IMR-90 (cell line): ENCODE data around the gene MX1. TPM values are rescaled to one million over a fixed set of nuclear protein-coding genes. Genes with fewer than 3 reads are reported as not detected.

Source experiments
- ATAC-seq: fragments of 200-7000 bp; cut with Tn5 transposase; 2 replicates; pipeline ENCODE4 v1.9.1; 2020; ENCODE audit warnings: low read depth, mild to moderate bottlenecking, moderate library complexity
- BruUV-seq: library from RNA; stranded (reverse); fragments of 400-500 nt; replicated peaks from 2 replicates; lab custom pipeline; 2021; lab: Mats Ljungman, UMichigan
- CTCF ChIA-PET: fragments of 300-600 bp; formaldehyde crosslinking; extraction: SDS; loops from one replicate; lab custom pipeline; 2021; ENCODE audit warnings: antibody characterized with exemption; lab: Yijun Ruan, JAX
- POLR2A ChIA-PET: fragments of 300-600 bp; sonication (Branson Sonifier 250); formaldehyde crosslinking; loops from one replicate; lab custom pipeline; 2022; ENCODE audit warnings: antibody characterized with exemption; ENCODE audit not compliant: unreplicated experiment; lab: Charles Lee
- DNase-seq: peaks from one replicate; pipeline ENCODE4 v3.0.0; 2013
- H2AFZ ChIP-seq: replicated peaks from 2 replicates; pipeline ENCODE3; 2013; ENCODE audit warnings: low read length, mild to moderate bottlenecking; ENCODE audit not compliant: poor library complexity
- H2AK5ac ChIP-seq: 2 replicates; pipeline ENCODE4 v1.6.1; 2013; ENCODE audit warnings: low read depth, low read length, inconsistent platforms
- H2AK9ac ChIP-seq: replicated peaks from 2 replicates; pipeline ENCODE3; 2013; ENCODE audit warnings: mild to moderate bottlenecking, low read depth, low read length, moderate library complexity; ENCODE audit not compliant: poor library complexity
- H2BK120ac ChIP-seq: 2 replicates; pipeline ENCODE4 v1.6.1; 2013; ENCODE audit warnings: low read depth, low read length, inconsistent platforms
- H2BK15ac ChIP-seq: 3 replicates; pipeline ENCODE4 v1.6.1; 2013; ENCODE audit warnings: low read depth, low read length, inconsistent platforms
- H2BK20ac ChIP-seq: 2 replicates; pipeline ENCODE4 v1.6.1; 2013; ENCODE audit warnings: low read depth, mild to moderate bottlenecking, inconsistent platforms, low read length, moderate library complexity
- H2BK5ac ChIP-seq: 2 replicates; pipeline ENCODE4 v1.6.1; 2013; ENCODE audit warnings: mild to moderate bottlenecking, low read depth, low read length, inconsistent platforms; ENCODE audit not compliant: poor library complexity, severe bottlenecking
- H3K14ac ChIP-seq: replicated peaks from 2 replicates; pipeline ENCODE4 v1.6.1; 2013; ENCODE audit warnings: low read depth, low read length, inconsistent platforms
- H3K18ac ChIP-seq: 2 replicates; pipeline ENCODE4 v1.6.1; 2013; ENCODE audit warnings: low read depth, low read length, control low read depth
- H3K23ac ChIP-seq: 2 replicates; pipeline ENCODE4 v1.6.1; 2013; ENCODE audit warnings: low read depth, low read length, inconsistent platforms
- H3K27ac ChIP-seq: 2 replicates; pipeline ENCODE4 v1.5.1; 2013; ENCODE audit warnings: mild to moderate bottlenecking, control low read depth, low read length; ENCODE audit not compliant: insufficient read depth
- H3K27me3 ChIP-seq: 2 replicates; pipeline ENCODE4 v1.6.1; 2013; ENCODE audit warnings: low read length; ENCODE audit not compliant: control insufficient read depth, insufficient read depth
- H3K36me3 ChIP-seq: 2 replicates; pipeline ENCODE4 v1.6.1; 2013; ENCODE audit warnings: low read length, mixed read lengths; ENCODE audit not compliant: control insufficient read depth, insufficient read depth
- H3K4ac ChIP-seq: 2 replicates; pipeline ENCODE4 v1.6.1; 2013; ENCODE audit warnings: low read depth, low read length, inconsistent platforms
- H3K4me1 ChIP-seq: 2 replicates; pipeline ENCODE4 v1.6.1; 2013; ENCODE audit warnings: low read length, mixed read lengths; ENCODE audit not compliant: control insufficient read depth, insufficient read depth
- H3K4me2 ChIP-seq: 2 replicates; pipeline ENCODE4 v1.6.1; 2013; ENCODE audit warnings: low read depth, mild to moderate bottlenecking, control low read depth, low read length, moderate library complexity
- H3K4me3 ChIP-seq: 2 replicates; pipeline ENCODE4 v1.5.1; 2013; ENCODE audit warnings: low read depth, mild to moderate bottlenecking, control low read depth, low read length, moderate library complexity; ENCODE audit not compliant: insufficient read depth
- H3K56ac ChIP-seq: 2 replicates; pipeline ENCODE4 v1.6.1; 2013; ENCODE audit warnings: low read length, inconsistent platforms; ENCODE audit not compliant: insufficient read depth; ENCODE audit errors: extremely low read depth
- H3K79me1 ChIP-seq, 2 experiments: 2 replicates each; pipeline ENCODE4 v1.6.1; 2013; ENCODE audit warnings: low read length in 2 of 2, inconsistent platforms in 1 of 2, low read depth in 1 of 2
- H3K9ac ChIP-seq: 2 replicates; pipeline ENCODE4 v1.6.1; 2013; ENCODE audit warnings: low read depth, low read length, control low read depth
- H3K9me1 ChIP-seq: 2 replicates; pipeline ENCODE4 v1.6.1; 2013; ENCODE audit warnings: low read length, inconsistent platforms; ENCODE audit not compliant: insufficient read depth
- H3K9me3 ChIP-seq: 2 replicates; pipeline ENCODE4 v1.6.1; 2013; ENCODE audit warnings: low read length; ENCODE audit not compliant: control insufficient read depth, insufficient read depth
- H4K20me1 ChIP-seq: 2 replicates; pipeline ENCODE4 v1.6.1; 2013; ENCODE audit warnings: low read length, inconsistent platforms; ENCODE audit not compliant: insufficient read depth
- H4K5ac ChIP-seq: 2 replicates; pipeline ENCODE4 v1.6.1; 2013; ENCODE audit warnings: mild to moderate bottlenecking, low read depth, low read length, control low read depth
- H4K8ac ChIP-seq, 2 experiments: 2 replicates each; pipeline ENCODE4 v1.6.1; 2013; ENCODE audit warnings: low read depth in 2 of 2, low read length in 2 of 2, control low read depth in 1 of 2, inconsistent platforms in 1 of 2
- H4K91ac ChIP-seq: 2 replicates; pipeline ENCODE4 v1.6.1; 2013; ENCODE audit warnings: low read depth, low read length, inconsistent platforms; ENCODE audit not compliant: insufficient read depth
- BHLHE40 ChIP-seq: fragments of 150-350 bp; IDR thresholded peaks from 2 replicates; pipeline ENCODE4 v1.6.1; 2016; ENCODE audit warnings: mild to moderate bottlenecking, low read depth, low read length
- CEBPB ChIP-seq: IDR thresholded peaks from 2 replicates; pipeline ENCODE4 v1.6.1; 2012; ENCODE audit warnings: low read depth, low read length, improper control_type of control experiment
- CHD1 ChIP-seq: IDR thresholded peaks from 2 replicates; pipeline ENCODE4 v1.6.1; 2012; ENCODE audit warnings: low read depth, low read length, improper control_type of control experiment
- CTCF ChIP-seq: conservative IDR thresholded peaks from 2 replicates; pipeline ENCODE4 v1.5.1; 2012; ENCODE audit warnings: mild to moderate bottlenecking, low read depth, low read length, improper control_type of control experiment
- ELK1 ChIP-seq: fragments of 150-350 bp; IDR thresholded peaks from 2 replicates; pipeline ENCODE4 v1.6.1; 2016; ENCODE audit warnings: low read depth, mild to moderate bottlenecking, low read length, moderate library complexity, borderline replicate concordance
- FOS ChIP-seq: fragments of 150-350 bp; IDR thresholded peaks from 2 replicates; pipeline ENCODE4 v1.6.1; 2016; ENCODE audit warnings: low read depth, low read length
- MAFK ChIP-seq: IDR thresholded peaks from 2 replicates; pipeline ENCODE4 v1.6.1; 2012; ENCODE audit warnings: low read depth, low read length, improper control_type of control experiment
- MAZ ChIP-seq: IDR thresholded peaks from 2 replicates; pipeline ENCODE4 v1.6.1; 2012; ENCODE audit warnings: low read depth, mild to moderate bottlenecking, low read length, improper control_type of control experiment, moderate library complexity, borderline replicate concordance
- MXI1 ChIP-seq: IDR thresholded peaks from 2 replicates; pipeline ENCODE4 v1.6.1; 2012; ENCODE audit warnings: low read depth, mild to moderate bottlenecking, low read length, moderate library complexity, borderline replicate concordance
- NFE2L2 ChIP-seq: fragments of 150-350 bp; IDR thresholded peaks from 2 replicates; pipeline ENCODE4 v1.6.1; 2016; ENCODE audit warnings: low read depth, mild to moderate bottlenecking, low read length
- POLR2A ChIP-seq: IDR thresholded peaks from 2 replicates; pipeline ENCODE4 v1.6.1; 2012; ENCODE audit warnings: mild to moderate bottlenecking, low read depth, low read length
- RAD21 ChIP-seq: IDR thresholded peaks from 2 replicates; pipeline ENCODE4 v1.6.1; 2012; ENCODE audit warnings: low read length, improper control_type of control experiment
- RCOR1 ChIP-seq: IDR thresholded peaks from 2 replicates; pipeline ENCODE4 v1.6.1; 2012; ENCODE audit warnings: mild to moderate bottlenecking, low read length, improper control_type of control experiment; ENCODE audit not compliant: insufficient replicate concordance
- RFX5 ChIP-seq: IDR thresholded peaks from 2 replicates; pipeline ENCODE4 v1.8.0; 2012; ENCODE audit warnings: low read depth, mild to moderate bottlenecking, low read length, moderate library complexity
- SMC3 ChIP-seq: fragments of 150-350 bp; IDR thresholded peaks from 2 replicates; pipeline ENCODE4 v1.6.1; 2016; ENCODE audit warnings: low read depth, mild to moderate bottlenecking, antibody characterized with exemption, low read length, moderate library complexity
- USF2 ChIP-seq: fragments of 150-350 bp; IDR thresholded peaks from 2 replicates; pipeline ENCODE4 v1.6.1; 2017; ENCODE audit warnings: mild to moderate bottlenecking, antibody characterized with exemption, low read length, low read depth
- WGBS, 2 experiments: methylation state at CpG; one replicate each; pipeline versions ENCODE4 v1.1.5 to v1.1.7; 2013; ENCODE audit warnings: missing lambda C conversion rate in 2 of 2; ENCODE audit not compliant: insufficient read length in 1 of 2; ENCODE audit errors: extremely low coverage in 2 of 2; 5-methylcytosine and 5-hydroxymethylcytosine counted together
- dilution Hi-C: fragments of 300-500 bp; cut with HindIII; formaldehyde crosslinking; loops from one replicate; pipeline ENCODE4 v1.14.3; 2018; ENCODE audit warnings: low sequenced_read_pairs; ENCODE audit not compliant: unreplicated experiment
- in situ Hi-C: fragments of 300-500 bp; cut with MboI; formaldehyde crosslinking; loops from 3 replicates; pipeline ENCODE4 v1.14.3; 2019; ENCODE audit warnings: low sequenced_read_pairs, inconsistent platforms, mixed read lengths
- intact Hi-C: fragments of 100-400 bp; cut with micrococcal nuclease; formaldehyde crosslinking; loops from 2 replicates; pipeline ENCODE4 v1.10.0; 2022
- polyA plus RNA-seq, 3 experiments: library from polyadenylated mRNA; depleted of rRNA; stranded (reverse); fragments of >200 nt; gene quantifications; 2 replicates each; pipeline ENCODE4 v1.2.3, GENCODE V29; 2012; ENCODE audit warnings: low replicate concordance in 1 of 3
- total RNA-seq: library from RNA; depleted of rRNA; stranded (reverse); fragments of >200 nt; gene quantifications from 2 replicates; pipeline ENCODE4 v1.2.3, GENCODE V29; 2012

Gene MX1
- total and polyA plus RNA-seq, 2 of the 4 experiments (the other 2 are of a cell fraction), result 1.0 to 2.5 TPM

- Histone ChIP-seq H2BK15ac (no peak overlapping the region), H4K91ac (no peak overlapping the region), H4K20me1 (no peaks in the 10 kb centered on the region), H2BK120ac (no peak overlapping the region), H2BK20ac (no peak overlapping the region), H2AK5ac (no peak overlapping the region), H3K4me3 (no peak overlapping the region), H3K27ac (no peak overlapping the region), H4K5ac (no peak overlapping the region), H2AFZ (no peak overlapping the region), H3K56ac (no peak overlapping the region), H3K23ac (no peak overlapping the region), H3K4ac (no peak overlapping the region), H3K27me3 (peaks cover 51% of the 10 kb centered on the region), H3K79me1 (no peaks in the 10 kb centered on the region), H3K9me1 (no peaks in the 10 kb centered on the region), H2AK9ac (no peak overlapping the region), H2BK5ac (no peak overlapping the region), H3K9me3 (no peaks in the 10 kb centered on the region), H4K8ac (no peak overlapping the region), H3K14ac (no peak overlapping the region), H3K4me1 (no peaks in the 10 kb centered on the region), H3K9ac (no peak overlapping the region), H3K36me3 (no peaks in the 10 kb centered on the region), H3K18ac (no peak overlapping the region), H3K4me2 (no peak overlapping the region)
- in situ Hi-C loops, result no loop called here
- ChIA-PET CTCF (no interaction called here), POLR2A (no interaction called here)
- dilution Hi-C loops, result no loop called here
- WGBS, 2 experiments, result 36% methylated on average over 4 of the region's 5 CpGs; no CpG with 5 or more reads in 1 of the 2 experiments
- DNase-seq (no peak), ATAC-seq (no peak)
- intact Hi-C loops, result no loop called here
- TF ChIP-seq RAD21 (no peak), ELK1 (no peak), RFX5 (no peak), RCOR1 (no peak), FOS (no peak), MXI1 (no peak), CHD1 (no peak), BHLHE40 (no peak), USF2 (no peak), POLR2A (no peak), MAFK (no peak), CTCF (no peak), MAZ (no peak), NFE2L2 (no peak), SMC3 (no peak), CEBPB (no peak)
- no TSS peak for BruUV-seq
These were observed 78.0 kb downstream of the MX1 start for GRCh38 chr21:41504030-41504429.
